Heart left ventricle (tissue), 16 donors: ENCODE measurements around the gene YBX2. TPM values are rescaled to one million over a fixed set of nuclear protein-coding genes. Genes with fewer than 3 reads are reported as not detected.

ENCODE experiments used
- ATAC-seq, 4 donors: fragments of 200-7000 bp; cut with Tn5 transposase; one replicate each; pipeline ENCODE4 v1.9.1; 2020 to 2022; ENCODE audit warnings: moderate library complexity in 4 of 4, mild to moderate bottlenecking in 3 of 4, moderate number of reproducible peaks in 1 of 4
- DNase-seq, 5 donors: peaks; one replicate each; pipeline ENCODE4 v3.0.0-alpha.2; 2020
- H3K27ac ChIP-seq, 12 donors: fragments of 200-600 bp; sonication (generic) in 4 of 12; one replicate each; pipeline versions ENCODE4 v1.5.0 to v1.8.0; 2016 to 2022; ENCODE audit warnings: mild to moderate bottlenecking in 2 of 12
- H3K27me3 ChIP-seq, 9 donors: fragments of 200-600 bp; sonication (generic) in 2 of 9; one replicate each; pipeline versions ENCODE4 v1.5.1 to v1.8.0; 2016 to 2022; ENCODE audit warnings: mild to moderate bottlenecking in 3 of 9
- H3K36me3 ChIP-seq, 9 donors: fragments of 200-600 bp; sonication (generic) in 2 of 9; one replicate each; pipeline versions ENCODE4 v1.5.0 to v1.8.0; 2018 to 2022; ENCODE audit warnings: mild to moderate bottlenecking in 2 of 9
- H3K4me1 ChIP-seq, 12 donors: fragments of 200-600 bp; sonication (generic) in 4 of 12; one replicate each; pipeline versions ENCODE4 v1.5.0 to v1.8.0; 2016 to 2022; ENCODE audit warnings: mild to moderate bottlenecking in 3 of 12
- H3K4me3 ChIP-seq, 12 donors: fragments of 200-600 bp; sonication (generic) in 4 of 12; one replicate each; pipeline versions ENCODE4 v1.5.0 to v1.8.0; 2017 to 2022; ENCODE audit warnings: mild to moderate bottlenecking in 9 of 12, moderate library complexity in 4 of 12
- H3K9me3 ChIP-seq, 12 donors: fragments of 200-600 bp; sonication (generic) in 4 of 12; one replicate each; pipeline versions ENCODE4 v1.5.0 to v1.8.0; 2016 to 2022; ENCODE audit warnings: mild to moderate bottlenecking in 1 of 12
- POLR2A ChIP-seq, 2 donors: fragments of 450-650 bp; IDR thresholded peaks; one replicate each; pipeline ENCODE4 v1.6.1; 2017; ENCODE audit warnings: antibody characterized with exemption in 2 of 2, mild to moderate bottlenecking in 2 of 2, moderate library complexity in 2 of 2
- WGBS, 4 donors: extraction: QIAGEN DNeasy Blood & Tissue Kit in 2 of 4; methylation state at CpG; one replicate each; pipeline versions ENCODE4 v1.1.5 to v1.1.7; 2013 to 2018; 5-methylcytosine and 5-hydroxymethylcytosine counted together
- intact Hi-C, 10 donors: fragments of 100-400 bp; cut with DNase I; formaldehyde crosslinking; loops; one replicate each; pipeline versions ENCODE4 v1.11.1 to v1.14.2; 2022
- polyA plus RNA-seq, 2 donors: library from polyadenylated mRNA; stranded (reverse); fragments of 200-250 nt; gene quantifications; one replicate each; pipeline ENCODE4 v1.2.3, GENCODE V29; 2013
- total RNA-seq, 9 donors: library from RNA; depleted of rRNA in 2 of 9; stranded (reverse); fragments of >200 nt in 2 of 9; fragmentation: NEBNext Ultra II Directional in 3 of 9; extraction: Animal tissue kit (Norgen Biotek cat#: 25700) in 3 of 9; gene quantifications; one replicate each; pipeline versions ENCODE4 v1.1.0 to v1.2.4, GENCODE V29; 2016 to 2023
- TF ChIP-seq, protein P1 (sequence below), 12 donors: fragments of 200-600 bp; sonication (generic) in 4 of 12; IDR thresholded peaks; one replicate each; pipeline versions ENCODE4 v1.5.0 to v1.8.0; 2018 to 2022; ENCODE audit warnings: antibody characterized with exemption in 12 of 12, mild to moderate bottlenecking in 5 of 12
- donor health status: ischemic (EF 13 %, LVEDD 7.1; RV severe dilation, severe dysfunction).
- donor health status: healthy with polysubstance abuse.
- donor health status: DM: no; HTN: yes; CAD: no.
- donor health status: DM: no; HTN: no; CAD: no.
- donor health status: ischemic (EF 25% LVEDD 6.9; RV normal size, moderate dysfunction).
- donor health status: ischemic (EF 25% LVEDD 5.7; RV mildly dilated, moderate dysfunction).
- donor health status: healthy.
- donor health status: DM: yes; HTN: yes; CAD: no.
- donor health status: ischemic (EF 35%, LVEDD 5.7; RV mildly dilated, moderate dysfunction).
- donor health status: nonischemic (EF 11% LVEDD 7.7; RV severe dilation, severe dysfunction).
- donor health status: DM: yes; HTN: yes; CAD: no.
- donor health status: PGD.
- donor health status: ischemic (EF 29% LVEDD 5.4; RV normal size, mild dysfunction).
- donor health status: nonischemic (EF 23%, LVEDD 6.1; RV moderate dilation, normal function).

The YBX2 gene
- total and polyA plus RNA-seq, 11 donors = 0.32 to 2.0 (median 0.56) TPM

DNA sequence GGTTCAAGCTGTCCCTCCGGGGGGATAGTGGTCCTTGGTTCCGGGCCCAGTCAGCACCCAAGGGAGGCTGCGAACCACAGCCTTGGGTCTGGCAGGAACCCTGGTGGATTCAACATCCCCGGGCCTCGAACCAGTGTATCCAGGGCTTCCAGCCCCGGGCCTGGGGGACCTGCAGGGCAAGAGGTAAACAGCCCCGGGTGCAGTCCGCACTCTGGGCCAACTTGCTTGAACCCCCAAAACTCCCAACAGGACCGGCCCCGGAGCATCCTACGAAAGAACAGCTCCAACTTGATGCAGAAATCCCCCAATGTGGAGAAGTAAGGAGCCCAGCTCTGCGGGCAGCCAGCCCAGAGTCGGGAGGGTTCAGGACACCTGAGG is 36.2 kb upstream of the YBX2 start:
- H3K4me1 ChIP-seq = peaks cover 0 to 24% (median 16%) of the 10 kb centered on the region in 12 donors
- H3K4me3 ChIP-seq = peak overlapping the region; percentile 67 to 95 (median 90)
- intact Hi-C loops = loop anchor here in 1 of 10 donors (1.0 kb wide), 1 partner anchor 20 kb away; no protein-coding TSS in a partner anchor
- no peaks in the 10 kb centered on the region for H3K9me3 ChIP-seq
- DNase-seq (no peak), ATAC-seq (no peak)
- TF ChIP-seq, protein P1, sequence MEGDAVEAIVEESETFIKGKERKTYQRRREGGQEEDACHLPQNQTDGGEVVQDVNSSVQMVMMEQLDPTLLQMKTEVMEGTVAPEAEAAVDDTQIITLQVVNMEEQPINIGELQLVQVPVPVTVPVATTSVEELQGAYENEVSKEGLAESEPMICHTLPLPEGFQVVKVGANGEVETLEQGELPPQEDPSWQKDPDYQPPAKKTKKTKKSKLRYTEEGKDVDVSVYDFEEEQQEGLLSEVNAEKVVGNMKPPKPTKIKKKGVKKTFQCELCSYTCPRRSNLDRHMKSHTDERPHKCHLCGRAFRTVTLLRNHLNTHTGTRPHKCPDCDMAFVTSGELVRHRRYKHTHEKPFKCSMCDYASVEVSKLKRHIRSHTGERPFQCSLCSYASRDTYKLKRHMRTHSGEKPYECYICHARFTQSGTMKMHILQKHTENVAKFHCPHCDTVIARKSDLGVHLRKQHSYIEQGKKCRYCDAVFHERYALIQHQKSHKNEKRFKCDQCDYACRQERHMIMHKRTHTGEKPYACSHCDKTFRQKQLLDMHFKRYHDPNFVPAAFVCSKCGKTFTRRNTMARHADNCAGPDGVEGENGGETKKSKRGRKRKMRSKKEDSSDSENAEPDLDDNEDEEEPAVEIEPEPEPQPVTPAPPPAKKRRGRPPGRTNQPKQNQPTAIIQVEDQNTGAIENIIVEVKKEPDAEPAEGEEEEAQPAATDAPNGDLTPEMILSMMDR (IDR thresholded peaks at IDR 0.05) = no peak
- TF ChIP-seq POLR2A (IDR thresholded peaks at IDR 0.05) = no peak
- 58 to 96% (median 67%) methylated on average over 6 to 13 of the region's 13 CpGs for WGBS, 4 donors
- peak overlapping the region in 11 of 12 donors; percentile 81 to 97 (median 90) for H3K27ac ChIP-seq
- H3K27me3 ChIP-seq = peaks cover 0 to 19% (median 0%) of the 10 kb centered on the region in 9 donors
- H3K36me3 ChIP-seq = peaks cover 0 to 13% (median 11%) of the 10 kb centered on the region in 9 donors

GRCh38 chr17:7329997-7330637 is 35.7 kb upstream of the YBX2 start:
- Histone ChIP-seq H3K4me3 (peak overlapping the region; percentile 67 to 95 (median 90)), H3K4me1 (peaks cover 0 to 24% (median 16%) of the 10 kb centered on the region in 12 donors), H3K27ac (peak overlapping the region; percentile 81 to 97 (median 90)), H3K36me3 (peaks cover 0 to 18% (median 15%) of the 10 kb centered on the region in 9 donors), H3K27me3 (peaks cover 0 to 14% (median 0%) of the 10 kb centered on the region in 9 donors), H3K9me3 (no peaks in the 10 kb centered on the region)
- TF ChIP-seq POLR2A (IDR thresholded peaks at IDR 0.05) = no peak
- TF ChIP-seq, protein P1 (IDR thresholded peaks at IDR 0.05) = no peak
- 0 to 1% (median 0%) methylated on average over 27 to 34 of the region's 34 CpGs for WGBS, 4 donors
- ATAC-seq (peak; percentile 66 to 77 (median 72)), DNase-seq (peak; percentile 79 to 86 (median 83))
- intact Hi-C loops = loop anchor here in 2 of 10 donors (1.0 to 2.0 kb wide), 2 partner anchors 20 to 21 kb away; no protein-coding TSS in a partner anchor

GRCh38 chr17:7329374-7329996 is 35.0 kb upstream of the YBX2 start:
- WGBS, 4 donors = 0 to 1% (median 0%) methylated on average over 11 to 43 of the region's 43 CpGs
- ATAC-seq = peak; percentile 89 to 92 (median 91)

More at GRCh38 chr17:7329374-7329996, 35.0 kb upstream of the YBX2 start:
- TF ChIP-seq, protein P1 (IDR thresholded peaks at IDR 0.05) = peak in 3 of 12 donors; percentile 14 to 35 (median 35)
- peak in 1 of 2 donors; percentile 62 for TF ChIP-seq POLR2A (IDR thresholded peaks at IDR 0.05)
- no peaks in the 10 kb centered on the region for H3K9me3 ChIP-seq
- peaks cover 0 to 7% (median 0%) of the 10 kb centered on the region in 9 donors for H3K27me3 ChIP-seq
- peaks cover 0 to 24% (median 20%) of the 10 kb centered on the region in 9 donors for H3K36me3 ChIP-seq
- DNase-seq = peak; percentile 98 to 100 (median 99)
- H3K4me3 ChIP-seq = peak overlapping the region; percentile 67 to 95 (median 90)
- intact Hi-C loops = loop anchor here in 1 of 10 donors (2.0 kb wide), 1 partner anchor 21 kb away; no protein-coding TSS in a partner anchor
- H3K4me1 ChIP-seq = peaks cover 0 to 24% (median 16%) of the 10 kb centered on the region in 12 donors
- H3K27ac ChIP-seq = peak overlapping the region; percentile 81 to 97 (median 90)
